GM21825 (cell line): ENCODE measurements around the gene KIAA1549.

Source experiments
- ATAC-seq: cut with Tn5 transposase; IDR thresholded peaks from one replicate; pipeline ENCODE4 v1.9.1; 2021; ENCODE audit warnings: mild to moderate bottlenecking, moderate library complexity; ENCODE audit not compliant: unreplicated experiment

Gene KIAA1549

DNA sequence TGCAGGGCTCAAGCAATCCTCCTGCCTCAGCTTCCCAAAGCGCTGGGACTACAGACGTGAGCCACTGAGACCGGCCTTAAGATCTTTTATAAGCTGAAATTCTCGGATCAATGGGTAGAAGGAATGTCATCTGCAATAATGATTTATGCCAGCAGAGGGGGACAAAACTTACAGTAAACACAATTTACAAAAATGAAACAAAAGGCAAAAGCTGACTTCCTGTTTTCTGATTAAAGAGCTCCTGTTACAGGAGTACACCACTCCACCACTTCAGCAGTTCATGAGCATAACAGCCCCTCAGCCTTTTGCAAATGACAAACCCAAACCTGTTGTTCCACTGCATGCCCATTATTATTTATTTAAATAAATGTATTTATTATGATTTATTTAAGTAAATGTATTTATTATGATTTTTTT lies 94.7 kb downstream of the KIAA1549 start:
- peak; percentile 81 for ATAC-seq

DNA sequence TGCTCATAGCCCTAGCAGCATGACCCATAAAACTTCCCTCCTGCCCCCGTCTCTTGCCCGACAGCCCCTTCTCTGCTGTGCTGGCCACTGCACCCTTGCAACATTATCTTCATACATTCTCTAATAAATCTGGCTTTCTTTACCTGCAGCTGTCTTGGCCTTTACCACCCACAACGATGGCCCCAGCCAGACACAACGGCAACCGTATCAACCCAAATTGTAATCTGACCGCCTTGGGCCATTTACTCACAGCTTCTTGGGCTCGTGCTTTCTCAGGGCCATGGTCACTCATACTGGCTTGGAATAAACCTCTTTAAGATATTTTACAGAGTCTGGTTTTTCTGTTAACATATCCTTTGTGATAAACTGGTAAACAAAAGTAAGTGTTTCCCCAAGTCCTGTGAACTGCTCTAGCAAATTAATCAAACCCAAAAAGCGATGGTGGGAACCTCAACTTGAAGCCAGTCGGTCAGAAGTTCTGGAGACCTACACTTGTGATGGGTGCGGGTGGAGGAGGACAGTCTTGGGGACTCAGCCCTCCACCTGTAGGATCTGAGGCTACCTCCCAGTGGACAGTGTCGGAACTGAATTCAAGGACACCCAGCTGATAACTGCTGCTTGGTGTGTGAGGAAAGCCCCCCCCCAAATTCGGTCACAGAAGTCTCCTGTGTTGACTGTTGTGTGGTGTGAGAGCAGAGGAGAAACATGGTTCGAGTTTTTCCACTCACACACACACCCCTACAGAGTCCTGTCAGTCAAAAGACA lies 95.6 kb downstream of the KIAA1549 start:
- ATAC-seq = no peak

DNA sequence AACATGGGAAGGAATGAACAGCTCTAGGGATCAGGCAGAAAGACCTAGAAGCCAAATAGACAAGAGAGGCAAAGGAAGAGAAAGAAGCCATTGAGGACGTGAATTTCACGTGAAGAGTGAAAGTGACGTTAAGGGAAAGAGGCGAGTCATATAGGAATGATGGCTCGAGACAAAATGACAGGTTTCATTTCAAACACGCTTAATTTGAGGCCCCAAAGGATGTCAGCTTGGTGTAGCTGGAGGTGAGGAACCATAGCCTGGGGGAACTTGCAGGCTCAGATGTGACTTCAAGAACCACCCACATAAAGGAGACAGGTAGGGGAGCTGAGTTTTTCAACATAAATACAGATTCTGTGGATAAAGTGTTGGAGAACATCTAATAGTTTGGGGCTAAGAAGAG lies 98.9 kb downstream of the KIAA1549 start:
- no peak for ATAC-seq

DNA sequence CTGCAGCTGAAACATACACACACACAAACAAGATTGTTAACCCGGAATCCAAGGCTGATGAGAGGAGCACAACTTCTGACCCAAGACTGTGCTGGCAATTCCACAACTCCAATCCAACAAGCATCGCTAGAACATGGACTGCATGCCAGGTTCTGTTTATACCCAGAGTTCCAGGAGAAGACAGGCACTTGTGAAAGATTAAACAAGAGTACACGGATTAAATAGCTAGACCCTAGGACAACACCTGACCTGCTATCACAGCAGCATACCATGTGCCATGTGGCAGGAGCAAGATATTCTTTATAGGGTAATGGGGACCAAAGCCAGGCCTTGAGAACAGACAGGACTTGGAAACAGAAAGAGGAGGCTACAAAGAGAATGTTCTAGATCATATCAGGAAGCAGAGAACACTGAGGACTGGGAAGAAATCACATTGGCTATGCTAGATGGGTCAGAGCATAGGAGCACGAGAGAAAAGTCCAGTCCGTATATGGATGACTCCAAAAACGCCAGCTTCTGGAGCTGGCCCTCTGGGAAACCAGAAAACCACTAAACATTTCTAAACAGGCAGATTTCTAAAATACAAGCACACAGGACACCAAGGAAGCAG lies 99.5 kb downstream of the KIAA1549 start:
- no peak for ATAC-seq

DNA sequence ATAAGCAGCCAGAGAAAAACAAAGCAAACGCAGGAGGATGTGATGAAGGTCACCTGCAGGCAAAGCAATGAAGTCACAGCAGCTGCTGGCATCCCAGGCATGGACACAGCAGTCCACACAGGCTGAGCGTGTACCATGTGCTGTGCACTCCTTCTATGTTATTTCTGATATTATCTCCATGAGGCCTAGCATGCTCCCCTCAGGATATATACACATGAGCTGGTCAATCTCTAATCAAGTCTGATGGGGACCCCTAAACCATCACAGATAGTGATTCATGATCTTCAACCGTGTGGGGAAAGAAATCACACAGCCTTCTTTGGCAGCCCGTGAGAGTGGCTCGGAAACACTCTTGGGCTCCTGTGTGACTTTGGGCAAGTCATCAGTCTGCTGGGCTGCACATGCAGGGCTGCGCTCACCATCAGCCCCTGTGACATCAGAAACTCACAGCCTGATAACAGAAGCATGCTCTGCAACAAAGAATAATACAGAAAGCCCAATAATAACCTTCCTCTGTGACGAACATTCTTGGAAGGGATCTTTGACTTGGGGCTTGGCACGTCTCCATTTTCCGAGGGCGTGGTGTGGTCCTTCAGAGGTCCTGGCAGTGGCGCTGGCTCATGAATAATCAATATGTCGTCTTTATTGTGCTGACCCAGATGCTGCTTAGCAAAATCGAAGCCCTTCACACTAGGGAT lies 100.2 kb downstream of the KIAA1549 start:
- ATAC-seq = no peak

DNA sequence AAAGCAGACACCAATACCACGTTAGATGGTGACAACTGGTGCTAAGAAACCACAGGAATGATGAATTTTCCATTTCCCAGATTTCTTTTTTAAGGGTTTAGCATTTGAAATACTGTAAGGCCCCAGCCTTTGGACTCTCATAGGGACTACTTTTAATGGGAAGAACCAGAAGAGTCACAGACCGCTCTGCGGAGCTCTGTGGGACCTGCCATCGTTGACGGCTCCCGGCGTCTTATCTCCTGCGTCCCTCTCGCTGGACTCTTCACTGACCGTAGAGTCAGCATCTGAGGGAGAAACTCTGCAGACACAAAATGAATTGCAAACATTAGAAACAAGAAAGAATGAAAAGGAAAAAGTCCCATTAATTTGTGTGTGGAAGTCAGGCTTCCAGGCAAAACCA lies 101.8 kb downstream of the KIAA1549 start:
- no peak for ATAC-seq

DNA sequence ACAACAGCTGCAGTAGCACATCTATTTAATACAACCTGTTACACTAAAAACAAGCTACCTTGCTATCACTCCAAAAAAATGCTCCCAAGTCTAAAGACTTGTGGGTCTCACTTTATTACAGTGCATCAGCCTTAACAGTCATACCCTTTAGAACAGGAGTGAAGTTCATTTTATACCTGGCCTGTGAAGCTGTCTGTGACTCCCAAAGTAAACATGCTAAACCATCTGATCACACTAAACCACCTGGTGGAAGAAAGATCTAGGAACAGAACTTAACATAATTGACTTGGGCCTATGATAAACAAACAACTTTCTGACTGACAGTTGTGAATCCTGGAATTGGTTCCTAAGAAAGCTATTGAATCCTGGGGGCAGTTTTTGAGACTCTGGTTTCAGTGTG lies 102.3 kb downstream of the KIAA1549 start:
- ATAC-seq = no peak

DNA sequence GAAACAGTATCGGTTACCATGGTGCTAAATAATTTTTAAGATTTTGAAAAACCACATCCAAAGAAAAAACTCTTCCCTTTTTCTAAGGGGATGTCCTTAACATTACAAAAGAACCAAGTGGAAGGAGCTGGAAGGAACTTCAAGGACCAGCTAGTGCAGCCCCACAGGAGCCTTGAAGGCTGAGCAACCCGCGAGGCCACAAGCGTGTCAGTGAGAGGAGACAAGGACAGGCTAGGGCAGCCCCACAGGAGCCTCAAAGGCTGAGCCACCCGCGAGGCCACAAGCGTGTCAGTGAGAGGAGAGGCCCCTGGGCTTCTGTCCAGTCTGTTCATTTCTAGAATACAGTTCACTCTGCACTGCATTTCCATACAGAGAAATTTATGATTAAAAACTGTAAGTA lies 103.1 kb downstream of the KIAA1549 start:
- no peak for ATAC-seq

DNA sequence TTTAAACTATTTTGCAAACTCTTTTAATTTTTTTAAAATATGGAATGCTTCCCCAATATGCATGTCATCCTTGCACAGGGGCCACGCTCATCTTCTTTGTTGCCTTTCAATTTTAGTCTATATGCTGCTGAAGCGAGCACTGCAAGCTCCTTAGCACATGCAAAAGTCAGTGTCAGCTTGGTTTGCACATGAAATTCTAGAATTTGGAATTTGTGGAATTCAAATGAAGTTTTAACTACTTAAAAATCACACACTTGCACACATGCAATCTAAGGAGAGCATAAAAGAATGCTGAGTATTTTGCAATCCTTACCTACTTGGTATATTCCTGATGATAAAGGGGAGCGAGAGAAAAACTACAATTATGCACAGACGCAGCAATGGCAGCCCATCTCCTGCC lies 104.9 kb downstream of the KIAA1549 start:
- ATAC-seq = no peak

DNA sequence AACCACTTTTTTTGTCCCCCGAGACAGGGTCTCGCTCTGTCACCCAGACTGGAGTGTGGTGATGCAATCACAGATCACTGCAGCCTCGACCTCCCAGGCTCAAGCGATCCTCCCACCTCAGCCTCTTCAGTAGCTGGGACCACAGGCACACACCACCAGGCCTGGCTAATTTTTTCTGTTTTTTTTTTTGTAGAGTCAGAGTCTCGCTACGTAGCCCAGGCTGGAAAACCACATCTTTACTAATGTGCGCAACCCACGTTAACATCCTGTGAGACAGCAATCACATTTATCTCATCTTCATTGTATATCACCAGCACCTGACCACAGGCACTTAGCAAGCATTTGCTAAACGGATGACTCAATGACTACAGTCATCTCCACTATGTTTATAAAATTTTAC lies 105.4 kb downstream of the KIAA1549 start:
- no peak for ATAC-seq

DNA sequence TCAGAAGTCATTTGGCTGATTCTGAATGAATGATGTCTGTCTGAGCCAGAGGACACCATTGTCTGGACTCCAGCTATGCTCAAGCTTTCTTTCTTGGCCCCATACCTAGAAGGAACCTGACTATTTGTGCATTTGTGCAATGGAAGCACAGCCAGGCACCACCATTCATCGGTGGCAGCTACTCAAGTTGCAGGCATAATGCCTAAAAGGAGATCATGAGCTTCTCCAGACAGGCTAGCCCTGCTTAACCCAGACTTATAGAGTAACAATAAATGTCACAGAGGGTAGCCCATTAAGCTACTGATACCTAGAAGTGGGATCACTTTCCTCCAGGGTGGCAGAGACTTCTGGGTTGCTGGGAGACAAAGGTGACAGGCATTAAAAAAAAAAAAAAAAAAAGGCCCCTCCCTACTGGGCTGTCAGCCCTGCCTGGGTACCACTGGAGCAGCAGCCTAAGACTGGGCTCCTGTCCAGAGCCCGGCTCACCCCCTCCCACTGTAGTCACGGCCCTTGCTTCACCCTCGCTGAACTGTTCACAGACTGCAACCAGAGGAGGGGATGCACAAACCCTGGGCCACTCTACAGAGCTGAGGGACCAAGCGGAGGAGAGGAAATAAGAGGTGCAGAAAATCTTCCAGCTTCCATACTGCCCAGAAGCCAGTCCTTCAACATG lies 107.8 kb downstream of the KIAA1549 start:
- no peak for ATAC-seq

DNA sequence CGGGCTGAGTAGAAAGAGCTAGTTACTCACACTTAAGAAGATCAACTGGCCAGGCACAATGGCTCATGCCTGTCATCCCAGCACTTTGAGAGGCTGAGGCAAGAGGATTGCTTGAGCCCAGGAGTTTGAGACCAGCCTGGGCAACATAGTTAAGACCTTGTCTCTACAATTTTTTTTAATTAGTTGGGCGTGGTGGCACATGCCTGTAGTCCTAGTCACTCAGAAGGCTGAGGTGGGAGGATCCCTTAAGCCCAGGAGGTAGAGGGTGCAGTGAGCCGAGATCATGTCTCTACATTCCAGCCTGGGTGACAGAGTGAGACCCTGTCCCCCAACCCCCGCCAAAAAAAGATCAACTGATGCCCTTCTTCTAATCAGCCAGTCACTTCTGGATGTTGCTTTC lies 108.6 kb downstream of the KIAA1549 start:
- no peak for ATAC-seq

DNA sequence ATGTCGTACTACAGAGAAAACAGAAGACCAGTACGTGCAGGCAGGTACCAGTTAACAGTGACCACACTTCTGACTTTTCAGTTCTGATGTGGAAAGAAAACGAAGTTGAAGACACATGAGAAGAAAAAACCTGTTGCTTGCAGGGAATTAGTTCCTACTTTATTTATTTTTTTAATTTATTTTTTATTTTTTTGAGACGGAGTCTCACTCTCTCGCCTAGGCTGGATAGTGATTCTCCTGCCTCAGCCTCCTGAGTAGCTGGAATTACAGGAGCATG lies 109.4 kb downstream of the KIAA1549 start:
- ATAC-seq = no peak

DNA sequence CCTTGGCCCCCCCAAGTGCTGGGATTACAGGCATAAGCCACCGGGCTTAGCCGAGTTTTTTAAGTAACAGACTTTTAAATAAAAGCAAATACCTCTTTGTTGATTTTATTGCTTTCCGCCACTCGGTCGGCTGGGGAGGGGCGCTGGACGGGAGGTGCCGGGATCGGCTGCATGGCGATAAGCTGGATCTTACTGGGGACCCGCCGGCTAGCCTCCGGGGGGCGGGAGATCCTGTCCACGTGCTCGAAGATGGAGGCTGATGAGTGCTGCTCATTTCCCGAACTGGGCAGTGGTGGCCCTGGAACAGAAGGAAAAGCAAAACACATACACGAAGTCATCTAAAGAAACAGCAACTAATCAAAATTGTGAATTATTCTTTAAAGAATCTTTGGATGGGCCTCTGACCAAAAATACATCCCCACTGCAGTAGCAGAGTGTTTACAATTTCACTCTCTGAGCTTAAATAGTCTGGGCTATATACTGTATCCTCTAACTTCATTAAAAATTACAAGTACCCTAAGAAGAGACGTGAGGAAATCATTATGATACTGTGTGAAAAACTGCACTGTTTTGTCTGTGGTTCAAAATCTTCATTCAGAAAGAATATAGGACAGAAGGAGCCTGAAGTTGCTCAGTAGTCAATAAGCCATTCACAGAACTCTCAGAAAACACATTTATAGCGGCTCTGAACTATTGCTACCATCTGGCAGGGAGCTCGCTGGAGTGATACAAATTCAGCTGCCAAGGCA lies 110.0 kb downstream of the KIAA1549 start:
- no peak for ATAC-seq

DNA sequence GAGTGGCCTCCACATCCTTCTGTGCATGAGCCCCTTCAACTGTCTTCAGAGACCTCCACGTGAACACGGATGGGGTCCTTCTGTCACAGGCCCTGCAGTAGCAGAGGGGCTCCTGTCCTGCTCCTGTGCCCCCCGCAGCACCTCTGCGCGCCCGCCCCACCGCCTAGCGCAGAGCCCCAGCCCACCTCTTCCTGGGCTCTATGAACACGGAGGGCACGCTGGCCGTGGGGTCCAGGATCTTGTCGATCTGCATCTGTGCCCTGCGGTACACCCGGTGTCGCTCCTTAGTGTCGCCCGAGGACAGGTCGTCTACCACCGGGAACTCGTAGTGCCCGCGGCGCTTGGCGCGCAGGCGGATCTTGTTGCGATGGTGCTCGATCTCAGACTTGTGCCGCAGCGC lies 111.8 kb downstream of the KIAA1549 start:
- ATAC-seq = no peak

DNA sequence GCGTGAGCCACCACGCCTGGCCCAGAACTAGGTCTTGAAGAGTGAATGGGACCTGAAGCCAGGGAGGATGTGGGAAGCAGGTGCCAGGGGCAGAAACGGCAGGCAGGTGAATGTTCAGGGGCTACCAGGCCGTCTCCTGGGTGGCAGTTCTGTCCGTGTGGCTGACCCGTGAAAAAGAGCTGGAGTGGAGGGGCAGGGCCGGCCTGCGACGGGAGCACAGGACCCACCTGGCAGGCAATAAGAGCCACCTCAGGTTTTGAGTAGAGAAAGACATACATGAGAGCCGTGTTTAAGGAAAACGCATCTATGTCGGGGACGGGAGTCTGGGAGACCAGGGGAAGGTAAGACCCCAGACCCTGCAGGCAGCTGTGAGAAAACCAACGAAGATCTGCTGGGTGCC lies 112.5 kb downstream of the KIAA1549 start:
- ATAC-seq = no peak

DNA sequence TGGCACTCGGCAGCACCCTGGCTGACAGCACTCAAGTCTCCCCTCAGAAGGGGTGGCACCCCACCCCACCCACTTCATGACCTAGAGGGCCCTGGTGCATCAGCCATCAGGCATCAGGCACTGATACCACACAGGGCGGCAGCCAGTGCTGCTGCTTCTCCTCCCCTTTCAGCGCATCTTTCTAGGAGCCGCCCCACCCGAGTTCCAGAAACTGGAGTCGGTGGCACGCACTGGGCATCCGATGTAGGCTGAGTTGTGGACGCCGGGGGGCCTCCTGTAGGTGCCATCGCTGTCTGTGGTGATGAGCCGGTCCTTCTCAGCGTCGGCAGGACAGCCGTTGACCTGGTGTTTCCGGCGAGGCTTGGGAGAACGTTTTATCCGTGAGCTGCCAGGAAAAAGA lies 113.4 kb downstream of the KIAA1549 start:
- no peak for ATAC-seq

DNA sequence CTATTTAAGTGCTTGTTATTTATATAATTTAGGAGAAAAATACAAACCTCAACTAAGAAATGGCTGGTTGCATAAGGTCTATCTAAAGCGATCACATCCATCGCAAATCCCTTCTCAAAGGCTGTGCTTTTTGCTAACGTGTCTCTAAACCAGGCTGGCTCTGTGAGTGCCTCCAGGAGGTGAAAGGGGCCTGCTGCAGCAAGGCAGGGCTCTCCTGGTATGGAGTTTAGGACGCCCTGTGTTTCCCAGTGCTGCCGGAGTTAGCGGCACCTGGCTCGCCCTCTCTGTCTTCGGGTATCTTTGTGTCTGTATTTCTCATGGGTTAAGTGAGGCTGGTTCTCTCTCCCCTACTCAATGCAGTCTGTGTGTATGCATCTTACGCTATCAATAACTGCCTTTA lies 114.8 kb downstream of the KIAA1549 start:
- no peak for ATAC-seq

DNA sequence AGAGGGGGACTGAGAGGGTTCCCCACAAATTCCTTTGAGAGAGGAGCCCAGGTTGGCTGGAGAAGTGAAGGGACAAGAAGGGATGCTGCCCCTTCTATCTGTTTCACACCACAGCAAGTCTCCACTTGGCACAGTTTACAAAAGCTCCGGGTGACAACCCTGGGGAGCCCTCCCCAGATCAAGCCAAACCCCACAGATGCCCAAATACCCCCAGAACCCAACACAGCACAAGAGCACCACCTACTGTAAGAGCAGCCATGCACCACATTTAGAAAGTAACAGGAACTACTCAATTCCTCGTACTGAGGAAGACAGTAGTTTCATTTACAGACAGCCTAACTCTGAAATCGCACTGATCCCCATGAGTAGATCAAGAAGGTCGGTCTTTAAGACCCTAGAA lies 115.3 kb downstream of the KIAA1549 start:
- ATAC-seq = no peak

DNA sequence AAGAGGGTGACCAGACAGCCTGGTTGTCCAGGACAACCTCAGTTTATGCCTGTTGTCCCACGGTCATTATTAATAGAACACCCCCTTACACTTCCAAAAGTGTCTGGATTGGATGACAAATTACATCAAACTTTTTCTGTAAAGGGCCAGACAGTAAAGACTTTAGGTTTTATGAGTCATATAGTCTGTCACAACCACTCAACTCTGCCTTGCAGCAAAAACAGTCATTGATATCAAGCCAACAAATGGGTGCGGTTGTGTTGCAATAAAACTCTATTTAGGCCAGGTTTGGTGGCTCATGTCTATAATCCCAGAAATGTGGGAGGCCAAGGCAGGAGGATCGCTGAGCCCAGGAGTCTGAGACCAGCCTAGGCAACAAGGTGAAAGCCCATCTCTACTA lies 116.5 kb downstream of the KIAA1549 start:
- no peak for ATAC-seq

DNA sequence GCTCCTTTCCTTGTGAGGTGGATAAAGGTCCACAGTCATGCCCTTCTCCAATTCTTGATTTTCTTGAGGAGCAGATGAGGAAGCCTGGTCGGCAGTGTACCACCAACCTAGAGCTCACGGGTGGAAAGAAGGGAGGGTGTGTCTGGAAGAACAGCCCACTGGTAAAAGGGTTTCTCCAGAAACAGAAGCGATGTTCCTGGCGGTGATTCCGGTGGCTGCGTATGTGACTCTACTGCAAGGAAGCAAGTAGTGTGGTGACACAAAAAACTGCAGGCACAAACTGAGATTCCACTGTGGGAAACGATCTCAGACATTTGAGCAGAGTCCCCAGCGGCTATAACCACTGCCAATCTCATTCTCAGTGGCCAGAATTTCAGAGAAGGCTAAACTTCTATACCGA lies 117.3 kb downstream of the KIAA1549 start:
- no peak for ATAC-seq
